Loucy (cell line): ENCODE results near the gene MAN2B2.

Experiments used
- CTCF ChIP-seq: fragments of 200-600 bp; sonication (generic); conservative IDR thresholded peaks from 2 replicates; pipeline ENCODE4 v1.5.1; 2014; ENCODE audit warnings: mild to moderate bottlenecking, antibody characterized with exemption, low read length
- EZH2phosphoT487 ChIP-seq: fragments of 200-600 bp; IDR thresholded peaks from 2 replicates; pipeline ENCODE4 v1.6.1; 2018; ENCODE audit warnings: antibody characterized with exemption, mild to moderate bottlenecking, moderate library complexity, borderline replicate concordance

GRCh38 chr4:6538111-6538510 lies 36.9 kb upstream of the MAN2B2 start:
- TF ChIP-seq CTCF (no peak), EZH2phosphoT487 (no peak)
